Measurements from ENCODE around the gene TSPAN11.

The TSPAN11 gene

GRCh38 chr12:30969006-30969405, 42.5 kb downstream of the TSPAN11 start:
- H3K4me3 ChIP-seq (replicated peaks; ENCODE audit: low read depth, low read length) = no peak overlapping the region
- no peak for TF ChIP-seq CTCF (IDR thresholded peaks at IDR 0.05; ENCODE audit: low read depth, low read length, missing control alignments)
- no peak for DNase-seq (ENCODE audit: extremely low read depth, low read depth)

DNA sequence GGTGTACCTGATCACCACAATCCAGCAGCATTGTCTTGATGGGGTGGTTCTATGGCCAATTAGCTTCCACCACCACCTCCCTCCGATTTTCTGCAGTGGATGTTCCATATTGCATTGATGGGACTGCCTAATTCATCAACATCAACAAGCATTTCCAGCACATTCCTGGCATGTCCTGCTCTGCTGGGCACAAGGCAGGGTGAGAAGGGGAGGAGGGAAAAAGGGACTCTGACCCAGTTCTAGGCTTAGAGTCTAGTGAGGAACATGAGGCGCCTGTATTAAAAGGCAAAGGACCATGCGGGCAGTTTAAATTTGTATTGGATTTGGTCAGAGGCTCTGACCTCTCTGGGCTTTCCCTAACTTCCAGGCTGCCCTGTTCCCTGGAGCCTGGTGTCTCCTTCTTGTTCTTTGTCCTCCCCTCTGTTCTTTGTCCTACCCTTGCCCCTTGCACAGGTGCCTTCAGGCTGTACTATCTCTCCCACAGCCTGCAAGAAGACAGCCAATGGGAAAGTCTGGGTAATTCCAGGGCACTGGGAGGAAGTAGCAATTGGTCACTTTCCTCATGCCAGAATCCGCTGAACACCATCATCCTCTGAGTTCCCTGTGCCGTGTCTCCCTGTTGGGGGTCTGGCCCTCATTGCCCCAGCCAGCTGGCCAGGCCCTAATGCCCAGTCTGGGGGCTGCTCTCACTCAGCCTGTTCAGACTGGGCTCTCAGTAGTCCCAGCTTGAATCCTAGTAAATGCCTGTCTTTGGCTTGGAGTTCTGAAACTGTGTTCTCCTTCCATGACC, 43.3 kb downstream of the TSPAN11 start:
- no peak for TF ChIP-seq CTCF (IDR thresholded peaks at IDR 0.05; ENCODE audit: low read depth, low read length, missing control alignments)
- no peak for DNase-seq (ENCODE audit: extremely low read depth, low read depth)
- no peak overlapping the region for H3K4me3 ChIP-seq (replicated peaks; ENCODE audit: low read depth, low read length)

DNA sequence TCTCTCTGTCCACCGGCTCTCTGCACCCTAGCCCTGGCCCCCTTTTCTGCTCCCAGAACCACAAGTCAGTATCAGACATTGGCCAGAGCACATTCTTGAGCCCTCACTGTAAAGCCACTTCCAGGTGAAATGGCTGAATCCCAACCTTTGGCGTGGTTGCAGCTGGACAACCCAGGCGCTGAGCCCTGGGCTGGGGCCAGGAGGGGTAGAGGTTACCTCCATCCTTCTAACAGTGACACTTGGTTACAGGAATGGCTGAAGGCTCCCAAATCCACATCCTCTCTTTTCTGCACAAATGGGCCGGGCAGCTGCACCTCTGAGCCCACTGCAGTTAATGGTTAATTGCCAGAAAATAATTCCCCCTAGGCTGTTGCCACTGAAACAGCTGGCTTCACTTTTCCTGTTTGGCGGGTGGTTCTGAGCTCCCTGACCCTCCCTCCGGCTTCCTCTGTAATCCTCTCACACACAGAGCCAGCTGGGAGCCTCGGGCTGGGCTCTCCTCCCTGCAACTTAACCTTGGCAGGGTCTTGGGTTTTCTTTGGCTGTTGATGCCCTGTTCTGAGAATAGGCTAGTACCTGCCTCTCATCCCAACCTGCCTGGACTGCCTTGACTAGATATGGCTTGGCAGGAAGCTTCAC, 44.1 kb downstream of the TSPAN11 start:
- no peak overlapping the region for H3K4me3 ChIP-seq (replicated peaks; ENCODE audit: low read depth, low read length)
- no peak for DNase-seq (ENCODE audit: extremely low read depth, low read depth)
- no peak for TF ChIP-seq CTCF (IDR thresholded peaks at IDR 0.05; ENCODE audit: low read depth, low read length, missing control alignments)

DNA sequence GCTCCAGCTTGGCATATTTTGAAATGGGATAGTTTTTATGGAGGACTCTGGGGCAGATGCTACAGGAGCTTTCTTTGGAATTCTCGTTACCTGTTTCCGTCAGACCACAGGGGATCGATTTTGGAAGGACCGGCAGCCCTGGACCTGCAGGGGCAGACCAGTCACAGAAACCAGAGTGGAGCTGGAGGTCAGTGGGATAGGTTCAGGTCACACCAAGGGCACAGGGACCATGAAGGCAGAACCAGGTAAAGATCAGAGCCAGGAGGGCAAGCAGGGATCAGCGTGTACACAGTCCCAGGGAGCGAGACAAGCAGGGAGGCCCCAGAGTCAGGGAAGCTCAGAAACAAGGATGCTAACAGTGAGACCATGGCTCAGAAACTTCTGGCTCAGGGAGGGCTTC, 45.5 kb downstream of the TSPAN11 start:
- DNase-seq (ENCODE audit: extremely low read depth, low read depth) = no peak
- no peak overlapping the region for H3K4me3 ChIP-seq (replicated peaks; ENCODE audit: low read depth, low read length)
- TF ChIP-seq CTCF (IDR thresholded peaks at IDR 0.05; ENCODE audit: low read depth, low read length, missing control alignments) = no peak

DNA sequence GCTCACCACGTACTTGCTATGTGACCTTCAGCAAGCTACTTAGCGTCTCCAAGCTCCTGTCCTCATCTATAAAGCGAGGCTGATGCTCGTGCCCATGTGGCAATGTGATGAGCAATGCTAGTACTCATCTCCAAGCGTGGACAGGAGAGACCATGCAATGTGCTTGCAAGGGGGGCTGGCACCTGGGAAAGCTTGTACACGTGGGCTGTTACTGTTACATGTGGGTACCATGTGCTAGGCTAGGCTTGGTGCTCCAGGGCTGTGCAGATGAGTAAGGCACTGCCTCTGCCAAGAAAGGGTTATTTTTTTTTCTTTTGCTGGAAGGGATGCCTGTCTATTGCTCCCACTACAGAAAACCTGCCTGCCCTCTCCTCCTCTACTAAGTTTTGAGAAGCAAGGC, 46.6 kb downstream of the TSPAN11 start:
- no peak for TF ChIP-seq CTCF (IDR thresholded peaks at IDR 0.05; ENCODE audit: low read depth, low read length, missing control alignments)
- DNase-seq (ENCODE audit: extremely low read depth, low read depth) = peak; percentile 87
- H3K4me3 ChIP-seq (replicated peaks; ENCODE audit: low read depth, low read length) = no peak overlapping the region

DNA sequence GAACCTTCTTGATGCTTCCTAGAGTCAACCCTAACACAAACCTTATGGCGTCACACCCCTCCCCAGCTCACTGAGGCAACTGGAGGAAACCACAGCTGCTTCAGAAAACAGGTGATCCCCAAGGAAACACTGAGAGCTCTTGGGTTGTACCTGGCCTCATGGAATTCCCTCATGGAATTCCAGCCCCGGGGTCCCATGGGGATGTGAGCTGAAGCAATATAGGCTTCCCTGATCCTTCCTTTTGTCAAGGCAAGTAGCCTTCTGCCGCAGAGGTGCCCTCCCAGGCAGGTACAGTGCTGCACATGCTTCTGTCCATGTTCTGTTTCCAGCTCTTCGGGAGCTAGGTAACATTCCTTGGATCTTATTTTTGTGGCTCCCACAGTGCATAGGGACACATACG, 47.3 kb downstream of the TSPAN11 start:
- no peak for DNase-seq (ENCODE audit: extremely low read depth, low read depth)
- TF ChIP-seq CTCF (IDR thresholded peaks at IDR 0.05; ENCODE audit: low read depth, low read length, missing control alignments) = no peak
- no peak overlapping the region for H3K4me3 ChIP-seq (replicated peaks; ENCODE audit: low read depth, low read length)

Data from HFF-Myc (cell line).